Measurements from ENCODE around the gene HDAC4. TPM values are rescaled to one million over a fixed set of nuclear protein-coding genes. Genes with fewer than 3 reads are reported as not detected.

Gene HDAC4
- total and polyA plus RNA-seq, 9 of the 15 experiments (the other 6 are each of a cell fraction or from before 2014, with no cell fraction given) = 0.11 to 20.2 (median 4.0) TPM

DNA sequence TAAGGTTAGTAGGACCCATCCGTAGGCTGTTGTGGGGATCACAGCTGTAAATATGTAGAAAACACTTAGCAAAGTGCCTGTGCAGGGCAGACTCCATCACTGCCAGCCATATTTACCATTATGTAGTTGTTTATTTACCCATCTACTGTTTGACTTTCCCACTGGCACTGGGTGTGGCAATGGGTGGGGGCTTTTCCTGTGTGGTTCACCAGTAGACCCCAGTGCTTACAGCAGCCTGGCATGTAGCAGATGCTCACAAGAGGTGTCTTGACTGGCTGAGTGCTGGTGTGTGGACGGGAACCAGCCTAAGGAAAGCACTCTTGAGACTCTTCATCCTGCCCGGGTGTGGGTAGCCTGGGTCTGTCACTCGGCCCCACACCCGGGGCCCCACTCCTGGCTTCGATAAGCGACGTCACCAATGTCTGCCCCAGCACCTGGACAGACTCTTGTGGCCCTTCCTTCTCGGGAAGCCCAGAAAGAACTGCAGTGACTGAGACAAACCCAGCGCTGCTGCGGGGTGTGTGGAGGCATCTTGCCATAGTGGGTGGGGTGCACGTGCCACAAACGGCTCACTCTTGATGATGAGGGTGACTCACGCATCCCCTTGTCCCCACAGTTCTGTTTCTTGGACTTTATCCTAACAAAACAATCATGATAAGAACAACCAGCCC lies 78.3 kb downstream of the HDAC4 start (continued):
- peak; percentile 79 for TF ChIP-seq JUND (IDR thresholded peaks at IDR 0.05; ENCODE audit: borderline replicate concordance, low read depth, low read length)
- peak; percentile 50; the same call in 1 of the 3 replicates for TF ChIP-seq JUND (tag; IDR thresholded peaks at IDR 0.05; ENCODE audit: borderline replicate concordance, low read depth, low read length)
- no peak for TF ChIP-seq TRIM28 (IDR thresholded peaks at IDR 0.05)
- TF ChIP-seq, protein P1, sequence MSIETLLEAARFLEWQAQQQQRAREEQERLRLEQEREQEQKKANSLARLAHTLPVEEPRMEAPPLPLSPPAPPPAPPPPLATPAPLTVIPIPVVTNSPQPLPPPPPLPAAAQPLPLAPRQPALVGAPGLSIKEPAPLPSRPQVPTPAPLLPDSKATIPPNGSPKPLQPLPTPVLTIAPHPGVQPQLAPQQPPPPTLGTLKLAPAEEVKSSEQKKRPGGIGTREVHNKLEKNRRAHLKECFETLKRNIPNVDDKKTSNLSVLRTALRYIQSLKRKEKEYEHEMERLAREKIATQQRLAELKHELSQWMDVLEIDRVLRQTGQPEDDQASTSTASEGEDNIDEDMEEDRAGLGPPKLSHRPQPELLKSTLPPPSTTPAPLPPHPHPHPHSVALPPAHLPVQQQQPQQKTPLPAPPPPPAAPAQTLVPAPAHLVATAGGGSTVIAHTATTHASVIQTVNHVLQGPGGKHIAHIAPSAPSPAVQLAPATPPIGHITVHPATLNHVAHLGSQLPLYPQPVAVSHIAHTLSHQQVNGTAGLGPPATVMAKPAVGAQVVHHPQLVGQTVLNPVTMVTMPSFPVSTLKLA (conservative IDR thresholded peaks at IDR 0.05) = 0 out of 4 replicates have a peak, but pooled peaks of 1 of the 2 experiments have one; percentile 22
- TF ChIP-seq KLF16 (IDR thresholded peaks at IDR 0.05) = no peak
- peak; percentile 96 for TF ChIP-seq BHLHE40 (IDR thresholded peaks at IDR 0.05; ENCODE audit: low read length)
- no peak for TF ChIP-seq TAF15 (IDR thresholded peaks at IDR 0.05; ENCODE audit: low read depth, low read length)
- peak; percentile 22; the same call in 1 of the 2 replicates for TF ChIP-seq CREM (IDR thresholded peaks at IDR 0.05; ENCODE audit: low read depth)
